ENCODE results near the gene TMEM242.

The TMEM242 gene

GRCh38 chr6:157246048-157246630 lies 77.2 kb downstream of the TMEM242 start:
- DNase-seq = no peak

GRCh38 chr6:157245436-157245835 lies 77.9 kb downstream of the TMEM242 start:
- DNase-seq = no peak

- no peak for DNase-seq
These were observed 78.5 kb downstream of the TMEM242 start for GRCh38 chr6:157244780-157245179.

GRCh38 chr6:157244175-157244574 lies 79.1 kb downstream of the TMEM242 start:
- DNase-seq = no peak

- DNase-seq = no peak
These were observed 80.5 kb downstream of the TMEM242 start for GRCh38 chr6:157242791-157243190.

- no peak for DNase-seq
These were observed 82.4 kb downstream of the TMEM242 start for GRCh38 chr6:157240960-157241311.

GRCh38 chr6:157240059-157240959 lies 83.0 kb downstream of the TMEM242 start:
- no peak for DNase-seq

- DNase-seq = no peak
These were observed 83.7 kb downstream of the TMEM242 start for GRCh38 chr6:157239671-157240058.
